Endodermal cell (in vitro differentiated cells): ENCODE measurements around the gene KAZN. TPM values are rescaled to one million over a fixed set of nuclear protein-coding genes. Genes with fewer than 3 reads are reported as not detected.

ENCODE experiments used
- DNase-seq: peaks from one replicate; pipeline ENCODE4 v3.0.0-alpha.2; 2017
- H3K27ac ChIP-seq: 2 replicates; pipeline ENCODE4 v1.5.1; 2013; ENCODE audit warnings: mild to moderate bottlenecking, low read depth, low read length, moderate library complexity
- H3K27me3 ChIP-seq: 2 replicates; pipeline ENCODE4 v1.6.1; 2013; ENCODE audit warnings: mild to moderate bottlenecking, low read length, moderate library complexity; ENCODE audit not compliant: insufficient read depth, control insufficient read depth, poor library complexity, severe bottlenecking
- H3K36me3 ChIP-seq: 2 replicates; pipeline ENCODE4 v1.7.0; 2013; ENCODE audit warnings: mild to moderate bottlenecking, low read length, moderate library complexity; ENCODE audit not compliant: control insufficient read depth, insufficient read depth
- H3K4me1 ChIP-seq: one replicate; pipeline ENCODE4 v1.7.0; 2013; ENCODE audit warnings: low read length; ENCODE audit not compliant: control insufficient read depth, insufficient read depth
- H3K4me3 ChIP-seq: 2 replicates; pipeline ENCODE4 v1.5.1; 2013; ENCODE audit warnings: mild to moderate bottlenecking, low read length, moderate library complexity
- H3K9ac ChIP-seq: 2 replicates; pipeline ENCODE4 v1.6.1; 2013; ENCODE audit warnings: mild to moderate bottlenecking, low read length, moderate library complexity; ENCODE audit not compliant: poor library complexity, severe bottlenecking; ENCODE audit errors: extremely low read depth
- H3K9me3 ChIP-seq: 2 replicates; pipeline ENCODE4 v1.6.1; 2013; ENCODE audit warnings: mild to moderate bottlenecking, low read length, moderate library complexity; ENCODE audit not compliant: control insufficient read depth
- H3K27ac Mint-ChIP-seq: 2 replicates; pipeline ENCODE4 v1.8.0; 2020; ENCODE audit warnings: mixed read lengths
- H3K27me3 Mint-ChIP-seq: 2 replicates; pipeline ENCODE4 v1.8.0; 2021; ENCODE audit warnings: mild to moderate bottlenecking, mixed read lengths; ENCODE audit not compliant: insufficient read depth
- H3K36me3 Mint-ChIP-seq: 2 replicates; pipeline ENCODE4 v1.8.0; 2020; ENCODE audit warnings: low read depth, mixed read lengths
- H3K4me1 Mint-ChIP-seq: 2 replicates; pipeline ENCODE4 v1.8.0; 2020; ENCODE audit warnings: mixed read lengths
- H3K4me3 Mint-ChIP-seq: 2 replicates; pipeline ENCODE4 v1.8.0; 2020; ENCODE audit warnings: mild to moderate bottlenecking, moderate library complexity, mixed read lengths
- H3K9me3 Mint-ChIP-seq: 2 replicates; pipeline ENCODE4 v1.8.0; 2020; ENCODE audit warnings: mild to moderate bottlenecking, mixed read lengths
- WGBS, 2 experiments: methylation state at CpG; one replicate each; pipeline versions ENCODE4 v1.1.5 to v1.1.7; 2013; ENCODE audit warnings: missing lambda C conversion rate in 2 of 2, mixed read lengths in 1 of 2; ENCODE audit not compliant: insufficient coverage in 1 of 2, insufficient read length in 1 of 2; 5-methylcytosine and 5-hydroxymethylcytosine counted together
- total RNA-seq, 2 donors: library from RNA; stranded (reverse); fragmentation: NEBNext Ultra II Directional in 1 of 2; extraction: Animal tissue kit (Norgen Biotek cat#: 25700) in 1 of 2; gene quantifications; 2 replicates in 1 of 2; 3 replicates in 1 of 2; pipeline ENCODE4 v1.2.1, GENCODE V29; 2021
- TF ChIP-seq, protein P1 (sequence below): fragments of 200-600 bp; sonication (generic); conservative IDR thresholded peaks from 2 replicates; pipeline ENCODE4 v1.5.0; 2021; ENCODE audit warnings: antibody characterized with exemption, mild to moderate bottlenecking

Gene KAZN
- total RNA-seq, 2 donors from 2014 or later = 12.4 to 13.9 TPM

- TF ChIP-seq, protein P1, sequence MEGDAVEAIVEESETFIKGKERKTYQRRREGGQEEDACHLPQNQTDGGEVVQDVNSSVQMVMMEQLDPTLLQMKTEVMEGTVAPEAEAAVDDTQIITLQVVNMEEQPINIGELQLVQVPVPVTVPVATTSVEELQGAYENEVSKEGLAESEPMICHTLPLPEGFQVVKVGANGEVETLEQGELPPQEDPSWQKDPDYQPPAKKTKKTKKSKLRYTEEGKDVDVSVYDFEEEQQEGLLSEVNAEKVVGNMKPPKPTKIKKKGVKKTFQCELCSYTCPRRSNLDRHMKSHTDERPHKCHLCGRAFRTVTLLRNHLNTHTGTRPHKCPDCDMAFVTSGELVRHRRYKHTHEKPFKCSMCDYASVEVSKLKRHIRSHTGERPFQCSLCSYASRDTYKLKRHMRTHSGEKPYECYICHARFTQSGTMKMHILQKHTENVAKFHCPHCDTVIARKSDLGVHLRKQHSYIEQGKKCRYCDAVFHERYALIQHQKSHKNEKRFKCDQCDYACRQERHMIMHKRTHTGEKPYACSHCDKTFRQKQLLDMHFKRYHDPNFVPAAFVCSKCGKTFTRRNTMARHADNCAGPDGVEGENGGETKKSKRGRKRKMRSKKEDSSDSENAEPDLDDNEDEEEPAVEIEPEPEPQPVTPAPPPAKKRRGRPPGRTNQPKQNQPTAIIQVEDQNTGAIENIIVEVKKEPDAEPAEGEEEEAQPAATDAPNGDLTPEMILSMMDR = no peak
- Mint-ChIP-seq H3K4me1 (peaks cover 13% of the 10 kb centered on the region), H3K9me3 (no peaks in the 10 kb centered on the region), H3K27me3 (peaks cover 4% of the 10 kb centered on the region), H3K36me3 (no peaks in the 10 kb centered on the region), H3K4me3 (no peak overlapping the region), H3K27ac (no peak overlapping the region)
- WGBS, 2 experiments = 83 to 100% methylated on average over 1 of the region's 1 CpG
- Histone ChIP-seq H3K4me1 (no peaks in the 10 kb centered on the region), H3K27me3 (no peaks in the 10 kb centered on the region), H3K27ac (no peak overlapping the region), H3K36me3 (no peaks in the 10 kb centered on the region), H3K9me3 (no peaks in the 10 kb centered on the region), H3K9ac (no peak overlapping the region), H3K4me3 (no peak overlapping the region)
- no peak for DNase-seq
These were observed 508.7 kb downstream of the KAZN start for GRCh38 chr1:15107058-15107687.

DNA sequence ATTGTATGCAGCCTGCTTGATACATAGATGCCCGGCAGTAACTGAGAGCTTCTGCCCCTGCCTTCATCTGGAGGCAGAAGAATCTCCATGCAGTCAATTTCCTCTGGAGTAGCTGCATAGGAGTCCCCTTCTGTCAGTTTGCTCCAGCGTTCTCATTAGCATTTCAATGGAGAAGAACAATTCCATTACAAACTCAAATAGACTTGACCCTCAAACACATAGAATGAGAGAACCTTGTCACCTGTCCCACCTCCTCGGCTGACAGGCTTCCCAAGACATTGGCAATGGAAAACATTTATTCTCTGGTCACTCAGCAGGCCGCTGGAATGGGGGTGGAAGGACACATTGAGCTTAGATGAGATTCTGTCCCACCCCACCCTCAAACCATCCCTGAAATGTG is 509.4 kb downstream of the KAZN start:
- Histone ChIP-seq H3K4me1 (no peaks in the 10 kb centered on the region), H3K27me3 (no peaks in the 10 kb centered on the region), H3K36me3 (no peaks in the 10 kb centered on the region), H3K9me3 (no peaks in the 10 kb centered on the region), H3K4me3 (no peak overlapping the region), H3K9ac (no peak overlapping the region), H3K27ac (no peak overlapping the region)
- H3K27ac Mint-ChIP-seq = no peak overlapping the region
- no peak for DNase-seq
- peaks cover 4% of the 10 kb centered on the region for H3K27me3 Mint-ChIP-seq
- no peaks in the 10 kb centered on the region for H3K9me3 Mint-ChIP-seq
- no peaks in the 10 kb centered on the region for H3K36me3 Mint-ChIP-seq
- 48 to 53% methylated on average over 4 of the region's 4 CpGs for WGBS, 2 experiments
- TF ChIP-seq, protein P1 = no peak
- H3K4me3 Mint-ChIP-seq = no peak overlapping the region
- H3K4me1 Mint-ChIP-seq = peaks cover 20% of the 10 kb centered on the region

- Histone ChIP-seq H3K9ac (no peak overlapping the region), H3K9me3 (no peaks in the 10 kb centered on the region), H3K4me3 (no peak overlapping the region), H3K27me3 (no peaks in the 10 kb centered on the region), H3K36me3 (no peaks in the 10 kb centered on the region), H3K27ac (no peak overlapping the region), H3K4me1 (no peaks in the 10 kb centered on the region)
- Mint-ChIP-seq H3K9me3 (no peaks in the 10 kb centered on the region), H3K36me3 (no peaks in the 10 kb centered on the region), H3K27me3 (peaks cover 2% of the 10 kb centered on the region), H3K4me3 (no peak overlapping the region), H3K27ac (no peak overlapping the region), H3K4me1 (peaks cover 20% of the 10 kb centered on the region)
- 90 to 94% methylated on average over 8 to 9 of the region's 9 CpGs for WGBS, 2 experiments
- DNase-seq = no peak
- TF ChIP-seq, protein P1 = no peak
These were observed 511.8 kb downstream of the KAZN start for GRCh38 chr1:15110128-15110866.
